ENCODE results near the gene CD3E. TPM values are rescaled to one million over a fixed set of nuclear protein-coding genes. Genes with fewer than 3 reads are reported as not detected.

Gene CD3E
- total RNA-seq, 1 donor from 2014 or later = 684 TPM

DNA sequence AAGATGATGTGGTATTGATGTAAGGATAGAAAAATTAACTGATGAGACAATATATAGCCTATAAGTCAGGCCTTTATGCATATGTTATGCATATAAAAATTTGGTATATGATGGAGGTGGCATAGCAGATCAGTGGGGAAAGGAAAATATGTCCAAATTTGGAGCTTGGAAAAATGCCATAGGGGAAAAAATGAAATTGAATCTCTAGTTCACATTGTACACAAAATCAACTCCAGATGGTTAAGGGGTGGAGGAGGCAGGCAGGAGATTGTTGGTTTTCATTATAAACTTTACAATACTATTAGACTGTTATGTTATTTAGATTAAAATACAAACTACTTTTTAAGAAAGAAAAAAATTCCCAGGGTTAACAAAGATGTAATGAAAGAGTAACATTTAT, 15.1 kb upstream of the CD3E start:
- intact Hi-C loops (cut with micrococcal nuclease) = no loop called here

DNA sequence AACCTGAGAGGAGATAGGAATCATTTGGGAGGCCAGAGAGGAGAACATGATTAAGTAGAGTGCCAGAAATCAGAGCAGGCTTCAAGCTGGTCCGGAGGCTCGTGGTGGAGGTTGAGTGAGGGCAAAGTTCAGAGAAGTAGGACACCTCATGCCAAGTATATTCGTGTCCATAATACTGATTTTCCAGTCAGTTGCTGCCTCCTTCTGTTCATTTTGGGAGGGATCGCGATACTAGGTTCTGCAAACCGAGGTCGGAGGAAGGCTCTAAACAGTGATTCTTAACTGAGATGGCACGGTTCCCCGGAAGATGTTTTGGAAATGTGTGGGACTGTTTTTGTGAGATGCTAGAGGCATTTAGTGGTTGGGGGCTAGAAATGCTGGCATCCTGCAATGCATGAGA, 13.6 kb upstream of the CD3E start:
- intact Hi-C loops (cut with micrococcal nuclease) = loop anchor here (1.0 to 5.0 kb wide), 6 partner anchors 34 to 474 kb away; no protein-coding TSS in a partner anchor

DNA sequence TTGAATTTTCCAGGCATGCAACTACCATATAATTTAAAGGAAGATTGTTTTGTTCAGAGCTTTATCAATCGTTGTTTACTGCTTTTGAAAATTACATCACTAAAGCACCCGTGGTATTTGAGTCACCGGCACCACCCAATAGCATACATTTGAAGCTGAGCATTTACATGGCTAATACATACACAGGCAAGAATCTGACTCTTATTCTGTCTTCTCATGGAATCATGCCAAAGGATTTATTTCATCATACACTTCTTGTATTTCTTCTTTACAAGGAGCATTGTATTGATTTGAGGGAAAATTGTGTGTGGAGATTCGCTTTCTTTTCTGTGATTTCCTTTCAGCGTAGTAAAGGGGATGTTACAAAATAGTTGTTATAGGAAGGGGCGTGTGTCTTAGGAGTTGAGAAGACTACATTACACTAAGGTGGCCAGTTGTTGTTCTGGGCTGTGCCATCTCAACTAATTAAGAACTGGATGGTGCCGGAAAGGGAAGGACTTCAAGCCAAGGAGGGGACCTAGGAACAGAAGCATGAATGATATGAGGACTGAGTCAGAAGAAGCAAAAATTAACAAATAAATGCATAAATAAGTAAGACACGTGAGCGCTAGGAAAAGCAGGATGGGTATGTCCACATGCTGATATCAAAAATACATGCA, 12.9 kb upstream of the CD3E start:
- intact Hi-C loops (cut with micrococcal nuclease) = loop anchor here (1.0 to 5.0 kb wide), 6 partner anchors 34 to 474 kb away; no protein-coding TSS in a partner anchor

DNA sequence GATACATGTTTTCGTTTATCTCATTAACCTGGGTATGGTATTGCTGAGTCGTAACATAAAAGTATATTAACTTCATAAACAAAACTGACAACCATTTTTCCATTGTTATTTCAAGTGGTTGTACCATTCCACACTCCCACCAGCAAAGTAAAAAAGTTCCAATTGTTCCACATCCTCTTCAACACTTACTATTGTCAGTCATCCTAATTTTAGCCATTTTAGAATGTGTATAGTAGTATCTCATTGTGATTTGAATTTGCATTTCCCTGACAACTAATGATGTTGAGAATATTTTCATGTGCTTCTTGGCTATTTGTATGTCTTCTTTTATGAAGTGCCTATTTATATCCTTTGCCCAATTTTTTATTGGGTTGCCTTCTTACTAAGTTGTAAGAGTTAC, 10.5 kb upstream of the CD3E start:
- intact Hi-C loops (cut with micrococcal nuclease) = loop anchor here (5.0 kb wide), 2 partner anchors 37 to 477 kb away; no protein-coding TSS in a partner anchor

DNA sequence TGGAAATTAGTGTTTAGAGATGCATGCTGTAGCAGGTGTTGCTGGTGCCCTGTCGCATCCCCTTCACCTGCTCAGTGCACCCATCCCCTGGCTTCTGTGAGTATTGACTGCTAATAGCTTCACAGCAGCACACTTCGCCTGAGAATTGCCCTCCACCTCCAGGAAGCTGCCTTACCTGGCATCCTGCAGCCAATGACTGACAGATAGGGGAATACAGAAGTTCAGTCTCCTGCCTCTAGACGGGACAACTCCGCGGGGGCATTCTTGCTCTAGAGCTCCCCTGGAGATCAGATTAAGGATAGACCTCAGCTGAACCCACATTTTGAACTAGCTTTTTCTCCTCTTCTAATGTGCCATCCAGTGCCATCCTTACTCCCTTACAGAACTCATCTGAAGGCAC, 9.3 kb upstream of the CD3E start:
- intact Hi-C loops (cut with micrococcal nuclease) = loop anchor here (1.0 kb wide), 1 partner anchor 150 kb away; no protein-coding TSS in a partner anchor

DNA sequence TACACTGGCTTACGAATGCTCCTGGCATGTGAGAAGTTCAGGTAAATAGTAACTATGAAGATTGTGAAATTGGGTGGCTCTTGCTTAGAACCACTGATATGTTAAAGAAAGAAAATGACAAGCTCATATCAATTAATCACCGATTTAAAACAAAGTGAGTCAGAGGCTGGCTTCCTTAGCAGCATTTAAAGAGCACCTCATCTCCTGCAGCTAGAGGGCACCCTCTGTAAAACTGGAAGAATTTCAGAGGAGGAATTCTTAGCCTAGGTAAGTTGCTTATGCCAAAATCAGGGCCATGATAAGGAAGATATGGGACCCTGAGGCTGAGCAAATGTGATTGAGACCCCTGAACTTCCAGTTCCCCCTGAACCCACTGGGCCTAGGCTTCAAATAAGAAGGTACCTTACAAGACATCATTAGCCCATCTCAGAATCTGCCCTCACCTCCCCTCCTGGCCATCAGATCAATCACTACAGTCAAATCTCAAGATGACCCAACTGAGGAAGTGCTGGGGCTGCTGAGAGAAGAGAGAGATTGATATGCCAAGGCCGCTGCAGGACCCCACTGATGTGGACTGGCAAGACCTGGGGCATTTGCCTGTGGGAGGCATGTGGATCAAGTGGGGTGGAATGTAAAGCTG, 8.6 kb upstream of the CD3E start:
- intact Hi-C loops (cut with micrococcal nuclease) = loop anchor here (1.0 kb wide), 2 partner anchors 57 to 151 kb away; no protein-coding TSS in a partner anchor

DNA sequence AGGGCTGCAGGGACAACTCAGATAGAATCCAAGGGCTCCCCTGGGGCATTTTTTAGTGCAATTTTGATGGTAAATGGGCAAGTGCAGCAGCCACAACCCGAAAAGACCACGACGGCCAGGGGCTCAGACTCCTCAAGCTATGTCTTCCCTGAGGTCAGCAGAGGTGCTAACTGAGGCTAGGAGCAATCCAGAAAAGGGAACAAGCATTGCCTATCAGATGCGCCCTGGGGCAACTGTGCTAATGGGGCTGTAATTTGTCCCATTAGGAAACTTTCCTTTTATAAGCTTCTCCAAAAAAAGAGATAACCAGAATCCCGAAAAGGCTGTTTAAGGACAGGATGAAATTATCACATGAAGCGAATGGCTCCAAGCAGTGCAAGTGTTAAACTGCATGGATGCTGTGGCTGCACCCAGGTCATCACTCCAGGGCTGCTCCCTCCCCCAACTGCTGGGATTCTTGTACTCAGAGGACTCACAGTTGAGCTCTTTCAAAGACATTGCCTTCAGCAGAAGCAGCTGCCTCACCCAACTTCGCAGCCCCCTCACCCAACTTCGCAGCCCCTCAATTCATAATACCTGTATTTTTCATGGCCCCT, 2.8 kb upstream of the CD3E start:
- intact Hi-C loops (cut with micrococcal nuclease) = loop anchor here (10.0 kb wide), 1 partner anchor 297 kb away; no protein-coding TSS in a partner anchor

DNA sequence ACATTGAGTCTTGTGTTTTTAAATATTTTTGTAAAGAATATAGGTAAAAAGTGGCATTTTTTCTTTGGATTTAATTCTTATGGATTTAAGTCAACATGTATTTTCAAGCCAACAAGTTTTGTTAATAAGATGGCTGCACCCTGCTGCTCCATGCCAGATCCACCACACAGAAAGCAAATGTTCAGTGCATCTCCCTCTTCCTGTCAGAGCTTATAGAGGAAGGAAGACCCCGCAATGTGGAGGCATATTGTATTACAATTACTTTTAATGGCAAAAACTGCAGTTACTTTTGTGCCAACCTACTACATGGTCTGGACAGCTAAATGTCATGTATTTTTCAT, 333 bp upstream of the CD3E start:
- intact Hi-C loops (cut with micrococcal nuclease) = loop anchor here (1.0 to 10.0 kb wide), 5 partner anchors 38 to 299 kb away; partner anchors contain the start of genes CD3D, JAML and UBE4A

DNA sequence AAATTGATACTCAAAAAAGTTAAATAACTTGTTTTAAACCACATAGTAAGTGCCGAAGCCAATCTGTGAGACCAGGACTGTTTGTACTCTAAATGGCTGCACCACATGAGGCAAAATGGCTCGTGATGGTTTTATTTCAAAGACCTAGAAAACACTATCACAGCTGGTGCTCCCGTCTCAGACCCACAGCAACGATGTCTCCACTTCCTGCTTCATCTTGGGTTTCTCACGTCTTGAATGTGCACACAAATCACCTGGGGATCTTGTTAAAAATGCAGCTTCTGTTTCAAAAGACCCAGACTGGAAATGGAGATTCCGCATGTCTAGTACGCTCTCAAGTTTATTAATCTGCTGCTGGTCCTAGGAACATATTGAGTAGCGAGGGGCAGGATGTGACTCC, 1.2 kb downstream of the CD3E start:
- intact Hi-C loops (cut with micrococcal nuclease) = loop anchor here (1.0 to 10.0 kb wide), 8 partner anchors 33 to 301 kb away; partner anchors contain the start of genes ARCN1, JAML and MPZL3

DNA sequence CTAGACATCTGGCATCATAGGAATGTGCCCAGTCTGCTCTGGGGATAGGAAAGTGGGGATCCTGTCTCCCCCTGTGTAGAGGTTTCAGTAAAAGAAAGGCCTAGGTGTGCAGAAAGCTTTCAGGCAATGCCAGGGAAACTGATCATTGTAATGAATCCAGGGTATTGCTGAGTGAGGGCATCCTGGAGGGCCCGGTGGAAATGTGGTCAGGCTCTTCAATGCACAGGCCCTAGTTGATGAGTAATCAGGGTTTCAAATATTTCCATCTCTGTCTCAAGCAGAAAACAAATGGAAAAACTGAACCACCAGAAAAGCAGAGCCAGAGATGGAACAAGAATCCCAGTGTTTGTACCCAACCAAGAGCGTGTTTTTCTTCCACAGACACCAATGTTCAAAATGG, 2.0 kb downstream of the CD3E start:
- intact Hi-C loops (cut with micrococcal nuclease) = loop anchor here (5.0 to 10.0 kb wide), 3 partner anchors 181 to 302 kb away; partner anchors contain the start of gene ARCN1

DNA sequence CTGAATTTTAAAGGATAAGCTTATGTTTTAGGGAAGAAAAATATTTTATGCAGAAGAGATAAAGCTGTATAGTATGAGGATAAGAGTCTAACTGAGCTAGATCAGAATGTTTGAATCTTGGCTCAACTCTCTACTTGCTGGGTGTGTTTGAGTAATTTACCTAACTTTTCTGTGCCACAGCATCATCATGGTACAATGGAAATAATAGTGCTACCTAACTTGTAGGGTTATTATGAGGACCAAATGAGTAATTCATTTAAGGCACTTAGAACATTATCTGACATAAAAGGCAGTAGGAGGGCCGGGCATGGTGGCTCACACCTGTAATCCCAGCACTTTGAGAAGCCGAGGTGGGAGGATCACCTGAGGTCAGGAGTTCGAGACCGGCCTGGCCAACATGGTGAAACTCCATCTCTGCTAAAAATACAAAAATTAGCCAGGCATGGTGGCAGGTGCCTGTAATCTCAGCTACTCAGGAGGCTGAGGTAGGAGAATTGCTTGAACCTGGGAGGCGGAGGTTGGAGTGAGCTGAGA, 4.5 kb downstream of the CD3E start:
- intact Hi-C loops (cut with micrococcal nuclease) = loop anchor here (5.0 to 10.0 kb wide), 3 partner anchors 178 to 304 kb away; partner anchors contain the start of gene ARCN1

DNA sequence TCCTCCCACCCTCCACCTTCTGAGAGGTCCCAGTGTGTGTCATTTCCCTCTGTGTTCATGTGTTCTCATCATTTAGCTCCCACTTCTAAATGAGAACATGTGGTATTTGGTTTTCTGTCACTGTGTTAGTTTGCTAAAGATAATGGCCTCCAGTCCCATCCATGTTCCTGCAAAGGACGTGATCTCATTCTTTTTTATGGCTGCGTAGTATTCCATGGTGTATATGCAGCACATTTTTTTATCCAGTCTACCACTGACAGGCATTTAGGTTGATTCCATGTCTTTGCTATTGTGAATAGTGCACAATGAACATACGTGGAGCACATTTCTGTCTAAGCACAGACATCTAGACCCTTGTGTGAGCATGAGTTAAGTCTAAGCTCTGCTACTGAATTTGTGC, 5.7 kb downstream of the CD3E start:
- intact Hi-C loops (cut with micrococcal nuclease) = no loop called here

DNA sequence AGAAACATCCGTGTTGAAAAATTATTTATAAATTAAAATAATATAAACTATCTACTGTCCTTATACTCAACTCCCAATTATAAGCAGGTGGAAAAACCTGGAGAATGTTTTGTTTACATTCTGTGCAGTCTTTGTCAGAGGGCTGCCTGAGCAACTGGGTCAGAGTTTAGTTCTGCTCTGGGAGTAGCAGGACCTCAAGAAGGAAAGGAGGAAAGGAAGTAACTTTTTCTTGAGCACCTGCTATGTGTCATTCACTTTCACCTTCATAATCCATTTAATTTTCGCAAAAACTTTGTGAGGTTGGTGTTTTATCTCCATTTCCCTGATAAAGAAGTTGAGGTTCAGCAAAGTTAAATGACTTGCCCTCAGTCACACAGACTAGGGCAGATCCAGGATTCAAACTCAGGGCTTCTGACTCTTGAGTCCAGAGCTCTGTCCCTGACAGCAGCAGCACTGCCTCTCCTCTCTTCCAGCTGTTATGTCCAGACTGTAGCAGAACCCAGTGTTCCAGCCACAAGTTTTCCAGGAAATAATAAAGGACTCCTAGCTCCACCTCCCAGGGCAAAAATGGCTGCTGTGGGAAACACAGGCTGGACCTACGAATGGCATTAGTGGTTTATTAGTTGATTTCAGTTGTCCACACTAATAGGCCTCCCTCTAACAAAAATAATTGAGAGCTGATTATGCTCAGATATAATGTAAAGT, 6.4 kb downstream of the CD3E start:
- intact Hi-C loops (cut with micrococcal nuclease) = no loop called here

DNA sequence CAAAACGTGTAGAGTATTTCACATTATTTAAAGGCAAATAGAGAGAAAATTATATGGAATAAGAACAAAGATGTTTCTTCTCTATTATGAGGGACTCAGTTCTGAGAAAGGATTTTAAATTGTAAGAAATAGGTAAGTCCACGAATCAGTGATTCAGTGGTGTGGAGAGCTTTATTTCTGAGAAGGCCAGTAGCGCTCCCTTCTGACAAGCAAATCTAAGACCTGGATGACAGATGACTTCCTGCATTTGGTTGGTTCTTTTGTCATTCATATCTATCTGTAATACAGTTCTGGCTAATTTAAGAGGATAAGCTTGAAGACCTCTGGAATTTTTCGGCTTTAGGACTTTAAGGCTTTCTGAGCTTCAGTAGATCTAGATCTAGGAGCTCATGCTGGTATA, 7.0 kb downstream of the CD3E start:
- intact Hi-C loops (cut with micrococcal nuclease) = no loop called here

DNA sequence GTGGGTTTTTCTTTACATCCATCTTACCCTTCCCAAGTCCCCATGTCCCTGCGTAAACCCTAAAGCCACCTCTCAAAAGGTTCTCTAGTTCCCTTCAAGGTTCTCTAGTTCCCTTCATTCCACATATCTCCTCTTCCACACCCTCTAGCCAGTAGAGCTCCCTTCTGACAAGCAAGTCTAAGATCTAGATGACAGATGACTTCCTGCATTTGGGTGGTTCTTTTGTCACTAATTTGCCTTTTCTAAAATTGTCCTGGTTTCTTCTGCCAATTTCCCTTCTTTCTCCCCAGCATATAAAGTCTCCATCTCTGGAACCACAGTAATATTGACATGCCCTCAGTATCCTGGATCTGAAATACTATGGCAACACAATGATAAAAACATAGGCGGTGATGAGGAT, 7.8 kb downstream of the CD3E start:
- intact Hi-C loops (cut with micrococcal nuclease) = no loop called here

DNA sequence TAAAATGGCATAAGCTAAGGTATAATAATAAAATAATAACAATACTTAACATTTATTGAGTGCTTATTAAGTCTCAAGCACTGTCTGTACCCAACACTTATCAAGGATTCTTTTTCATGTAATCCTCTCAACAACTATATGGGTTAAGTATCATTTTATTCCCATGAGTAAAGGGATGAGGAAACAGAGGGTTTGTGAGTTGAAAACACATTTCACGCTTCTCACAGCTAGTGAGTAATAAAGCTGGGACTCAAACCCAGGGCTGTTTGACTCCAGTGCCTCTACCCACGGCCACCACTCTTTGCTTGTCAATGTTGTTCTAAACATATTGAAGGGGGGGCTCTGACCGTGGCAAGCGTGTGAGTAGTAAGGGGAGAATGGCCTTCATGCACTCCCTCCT, 8.7 kb downstream of the CD3E start:
- intact Hi-C loops (cut with micrococcal nuclease) = no loop called here

DNA sequence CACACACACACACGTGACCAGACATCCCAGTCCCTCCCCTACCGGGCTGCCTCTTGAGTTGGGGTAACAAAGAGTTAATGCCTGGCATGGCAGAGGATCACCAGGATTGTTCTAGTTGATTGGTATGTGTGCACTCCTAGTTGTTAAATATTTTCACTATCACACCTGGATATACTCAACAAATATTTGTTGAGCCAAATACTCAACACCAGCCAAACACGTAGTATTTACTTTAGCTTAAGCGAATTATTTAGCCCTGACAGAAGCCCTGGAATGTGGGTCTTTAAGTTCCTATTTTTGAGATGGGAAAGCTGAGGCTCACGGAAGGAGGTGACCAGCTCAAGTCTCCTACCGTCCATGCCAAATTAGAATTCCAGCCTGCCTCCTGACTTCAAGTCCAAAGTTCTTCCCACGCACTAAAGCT, 10.5 kb downstream of the CD3E start:
- intact Hi-C loops (cut with micrococcal nuclease) = no loop called here

DNA sequence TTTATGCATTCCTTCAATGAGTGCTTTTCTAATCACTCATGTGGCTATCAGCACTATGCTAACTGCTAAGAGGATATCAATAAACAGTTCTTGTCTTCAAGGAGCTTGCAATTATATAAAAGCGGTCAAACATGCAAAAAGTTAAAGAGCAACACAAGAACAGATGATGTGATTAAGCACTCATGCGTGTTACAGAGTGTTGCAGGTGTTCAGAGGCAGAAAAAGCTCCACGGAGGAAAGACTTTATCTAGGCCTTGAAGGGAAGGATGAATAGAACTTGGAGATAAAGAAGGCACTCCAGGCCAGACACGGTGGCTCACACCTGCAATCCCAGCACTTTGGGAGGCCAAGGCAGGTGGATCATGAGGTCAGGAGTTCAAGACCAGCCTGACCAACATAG, 13.6 kb downstream of the CD3E start:
- intact Hi-C loops (cut with micrococcal nuclease) = no loop called here

DNA sequence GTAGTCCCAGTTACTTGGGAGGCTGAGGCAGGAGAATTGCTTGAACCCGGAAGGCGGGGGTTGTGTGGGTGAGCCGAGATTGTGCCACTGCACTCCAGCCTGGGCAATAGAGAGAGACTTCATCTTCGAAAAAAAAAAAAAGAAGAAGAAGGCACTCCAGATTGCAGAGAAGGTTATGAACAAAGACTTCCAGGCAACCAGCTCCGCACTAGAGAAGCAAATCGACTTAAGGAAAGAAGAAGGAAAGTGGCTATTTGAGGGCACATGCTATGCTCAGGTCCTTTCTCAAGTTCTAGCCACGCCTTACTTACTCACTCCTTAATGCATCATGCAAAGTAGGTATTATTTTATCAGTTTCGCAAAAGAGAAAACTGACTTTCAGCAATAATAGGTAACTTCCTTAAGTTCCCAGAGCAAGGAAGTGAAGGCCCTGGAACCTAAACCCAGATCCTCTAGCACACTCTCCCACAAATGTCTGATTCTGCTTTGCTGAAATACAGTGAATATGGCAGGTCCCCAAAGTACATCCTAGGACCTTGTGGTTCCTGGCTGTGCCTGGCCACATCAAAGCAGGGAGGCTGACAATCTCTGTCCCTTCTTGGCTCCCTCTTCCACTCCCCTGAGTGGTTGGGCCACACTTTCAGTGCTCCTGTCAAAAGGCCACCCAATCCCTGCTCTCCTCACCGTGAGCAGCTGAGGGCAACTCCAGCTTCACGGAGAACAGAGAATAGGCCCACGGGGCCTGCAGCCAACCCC, 14.2 kb downstream of the CD3E start:
- intact Hi-C loops (cut with micrococcal nuclease) = no loop called here

DNA sequence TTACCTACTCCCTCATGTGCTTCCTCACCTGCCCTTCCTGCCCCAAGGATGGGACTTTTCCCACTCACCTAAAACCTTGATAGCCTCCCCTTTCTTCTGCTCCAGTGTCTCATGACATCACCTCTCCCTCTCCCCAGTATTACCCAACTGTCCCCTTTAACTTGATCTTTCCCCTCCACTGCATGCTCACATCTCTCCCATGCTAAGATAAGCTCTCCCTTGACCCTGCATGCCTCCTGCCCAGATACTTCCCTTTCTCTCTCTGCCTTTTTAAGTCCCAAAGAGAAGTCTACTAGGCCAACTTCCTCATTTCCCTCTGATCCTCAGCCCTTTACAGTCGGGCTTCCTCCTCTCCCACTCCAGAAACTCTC, 14.8 kb downstream of the CD3E start:
- intact Hi-C loops (cut with micrococcal nuclease) = no loop called here

DNA sequence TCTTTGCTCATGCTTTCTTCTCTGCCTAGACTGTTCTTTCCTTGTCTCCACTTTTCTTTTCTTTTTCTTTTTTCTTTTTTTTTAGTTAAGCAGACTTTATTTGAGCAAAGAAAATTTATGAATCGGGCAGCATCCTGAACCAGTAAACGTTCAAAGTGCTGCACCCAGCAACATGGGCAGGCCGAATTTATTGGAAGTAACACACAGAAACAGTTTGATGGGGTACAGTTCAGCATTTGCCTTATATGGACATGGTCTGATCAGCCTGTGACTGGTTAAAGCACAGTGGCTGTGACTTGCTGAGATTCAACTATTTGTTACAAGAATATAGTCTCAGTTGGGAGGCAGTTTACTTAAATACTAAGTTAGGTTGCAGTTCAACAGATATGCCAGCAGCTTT, 16.0 kb downstream of the CD3E start:
- intact Hi-C loops (cut with micrococcal nuclease) = no loop called here

All from T-helper 1 cell treated with Interleukin-12 subunit alpha and Interleukin-12 subunit beta and Interleukin-4 antibody, amounts not matched to agents 30 ng/mL and 1 ng/mL, for 36 hours (primary cell).